GM12874 (cell line): Measurements from ENCODE around the gene EXOC7.

Experiments
- TF ChIP-seq, protein P1 (sequence below): IDR thresholded peaks from 2 replicates; pipeline ENCODE4 v1.5.1; 2011; ENCODE audit warnings: low read depth, mild to moderate bottlenecking, control low read depth, low read length, moderate library complexity; ENCODE audit not compliant: insufficient read depth

Gene EXOC7

DNA sequence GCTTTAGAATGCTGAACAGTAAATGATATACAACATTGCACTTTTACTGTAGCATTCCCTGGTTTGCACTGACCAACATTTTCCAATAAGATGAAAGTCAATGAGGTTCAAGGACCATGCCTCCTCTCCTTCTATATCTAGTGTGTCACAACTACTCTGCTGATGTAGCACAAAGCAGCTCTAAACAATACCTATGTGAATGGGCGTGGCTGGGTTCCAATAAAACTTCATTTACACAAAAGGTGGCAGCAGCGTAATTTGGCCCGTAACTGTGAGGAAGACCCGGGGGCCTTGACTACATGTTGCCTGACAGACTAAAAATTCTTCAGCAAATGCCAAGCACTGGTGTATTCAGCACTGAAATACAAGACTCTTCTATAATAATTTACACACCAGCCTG is 37.8 kb downstream of the EXOC7 start:
- TF ChIP-seq, protein P1, sequence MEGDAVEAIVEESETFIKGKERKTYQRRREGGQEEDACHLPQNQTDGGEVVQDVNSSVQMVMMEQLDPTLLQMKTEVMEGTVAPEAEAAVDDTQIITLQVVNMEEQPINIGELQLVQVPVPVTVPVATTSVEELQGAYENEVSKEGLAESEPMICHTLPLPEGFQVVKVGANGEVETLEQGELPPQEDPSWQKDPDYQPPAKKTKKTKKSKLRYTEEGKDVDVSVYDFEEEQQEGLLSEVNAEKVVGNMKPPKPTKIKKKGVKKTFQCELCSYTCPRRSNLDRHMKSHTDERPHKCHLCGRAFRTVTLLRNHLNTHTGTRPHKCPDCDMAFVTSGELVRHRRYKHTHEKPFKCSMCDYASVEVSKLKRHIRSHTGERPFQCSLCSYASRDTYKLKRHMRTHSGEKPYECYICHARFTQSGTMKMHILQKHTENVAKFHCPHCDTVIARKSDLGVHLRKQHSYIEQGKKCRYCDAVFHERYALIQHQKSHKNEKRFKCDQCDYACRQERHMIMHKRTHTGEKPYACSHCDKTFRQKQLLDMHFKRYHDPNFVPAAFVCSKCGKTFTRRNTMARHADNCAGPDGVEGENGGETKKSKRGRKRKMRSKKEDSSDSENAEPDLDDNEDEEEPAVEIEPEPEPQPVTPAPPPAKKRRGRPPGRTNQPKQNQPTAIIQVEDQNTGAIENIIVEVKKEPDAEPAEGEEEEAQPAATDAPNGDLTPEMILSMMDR = no peak

DNA sequence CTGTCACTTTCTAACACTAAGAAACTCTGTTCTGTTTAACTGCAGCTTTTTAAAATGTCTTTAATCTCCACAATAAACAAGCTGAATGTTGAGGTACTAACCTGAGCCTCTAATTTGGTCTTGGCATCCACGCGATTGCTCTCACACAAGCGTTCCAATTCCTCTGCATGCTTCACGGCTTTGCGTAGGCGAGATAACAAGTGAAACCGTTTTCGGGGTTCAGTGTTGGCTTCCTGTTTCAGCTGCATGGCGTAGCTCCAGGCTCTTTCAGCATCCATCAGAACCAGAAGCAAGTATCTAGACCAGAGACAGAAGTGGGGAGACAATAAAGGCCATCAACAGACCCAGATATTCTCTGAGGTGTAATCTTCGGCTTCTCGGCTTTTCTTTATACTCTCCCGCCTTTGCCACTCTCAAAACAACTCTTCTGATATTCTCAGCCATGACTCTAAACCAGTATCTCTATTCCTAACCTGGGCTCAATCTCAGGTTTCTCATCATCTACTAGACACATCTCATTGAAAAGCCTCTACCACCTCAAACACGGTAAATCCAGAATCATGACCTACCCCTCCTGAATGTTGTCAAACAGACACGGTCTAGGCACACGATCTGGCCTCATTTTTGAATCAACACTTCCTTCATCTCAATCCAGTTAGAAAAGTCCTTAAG is 39.6 kb downstream of the EXOC7 start:
- TF ChIP-seq, protein P1 = no peak

DNA sequence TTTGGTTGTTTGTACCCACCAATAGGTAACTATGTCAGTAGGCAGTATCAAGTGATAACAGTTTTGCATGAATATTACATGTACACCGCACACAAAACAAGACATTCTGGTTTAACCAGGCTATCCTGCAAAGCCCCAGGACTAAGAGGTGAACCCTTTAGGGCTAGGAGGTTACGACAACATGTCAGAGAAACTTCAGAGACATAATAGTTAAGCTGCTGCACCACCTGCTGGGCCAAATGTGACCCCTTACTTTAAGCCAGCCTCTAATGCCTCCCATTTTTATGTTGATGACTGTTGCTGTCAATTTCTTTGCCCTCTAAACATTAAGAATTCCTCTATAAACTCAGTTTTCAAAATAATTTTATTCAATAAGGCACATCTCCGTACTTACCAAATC is 46.7 kb downstream of the EXOC7 start:
- TF ChIP-seq, protein P1 = no peak

DNA sequence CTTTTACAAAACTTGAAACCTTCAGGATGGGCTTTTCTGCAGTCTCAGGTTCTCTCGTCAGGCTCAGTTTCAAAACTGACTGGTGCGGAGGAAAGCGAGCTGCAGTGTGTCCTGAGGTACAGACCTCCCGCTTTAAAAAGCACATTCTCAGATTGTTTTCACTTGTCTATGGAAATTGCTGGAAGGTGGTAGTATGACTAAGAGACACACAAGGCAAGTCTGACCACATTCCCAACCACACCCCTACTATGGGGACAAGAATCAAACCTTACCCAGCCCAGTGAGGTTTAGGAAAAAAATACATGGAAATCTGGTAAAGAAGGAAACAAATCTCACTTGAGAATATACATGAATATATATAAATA is 49.5 kb downstream of the EXOC7 start:
- TF ChIP-seq, protein P1 = no peak

DNA sequence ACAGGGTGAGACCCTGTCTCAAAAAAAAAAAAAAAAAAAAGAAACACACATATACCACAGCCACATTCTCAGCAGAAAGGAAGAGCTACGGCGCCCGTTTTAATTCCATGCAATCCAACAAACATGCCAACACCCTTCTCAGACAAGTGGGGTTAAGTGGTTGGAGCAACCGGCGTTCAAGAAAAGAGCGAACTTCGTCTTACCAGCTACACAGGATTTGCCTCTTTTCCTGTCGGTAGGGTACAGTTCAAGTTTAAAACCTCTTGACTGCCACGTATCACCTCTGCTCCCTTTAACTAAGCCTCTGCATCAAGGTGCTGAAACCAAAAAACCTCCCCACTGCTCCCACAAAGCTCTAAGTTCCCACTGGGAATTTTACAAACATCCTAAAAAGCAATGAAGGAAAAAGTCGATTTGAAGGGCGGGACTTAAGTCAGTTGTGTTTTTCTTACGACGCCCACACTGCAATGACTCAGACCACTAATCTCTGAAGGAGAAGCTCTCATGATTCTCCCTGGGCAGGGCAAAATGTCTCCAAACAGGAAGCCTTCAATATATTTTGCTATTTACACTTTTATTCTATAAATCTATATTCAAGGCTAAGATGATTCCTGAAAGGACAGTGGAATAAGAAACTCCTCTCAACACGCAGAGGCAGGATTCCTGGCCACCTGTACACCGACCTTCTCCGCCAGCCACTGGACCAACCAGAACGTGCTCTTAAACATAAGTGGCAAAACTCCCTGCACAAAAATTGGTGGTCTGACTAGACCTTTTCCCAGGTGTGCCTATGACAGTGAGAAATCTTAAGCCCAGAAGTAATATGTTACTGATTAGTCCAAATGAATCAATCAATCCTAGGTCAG is 50.1 kb downstream of the EXOC7 start:
- TF ChIP-seq, protein P1 = no peak

DNA sequence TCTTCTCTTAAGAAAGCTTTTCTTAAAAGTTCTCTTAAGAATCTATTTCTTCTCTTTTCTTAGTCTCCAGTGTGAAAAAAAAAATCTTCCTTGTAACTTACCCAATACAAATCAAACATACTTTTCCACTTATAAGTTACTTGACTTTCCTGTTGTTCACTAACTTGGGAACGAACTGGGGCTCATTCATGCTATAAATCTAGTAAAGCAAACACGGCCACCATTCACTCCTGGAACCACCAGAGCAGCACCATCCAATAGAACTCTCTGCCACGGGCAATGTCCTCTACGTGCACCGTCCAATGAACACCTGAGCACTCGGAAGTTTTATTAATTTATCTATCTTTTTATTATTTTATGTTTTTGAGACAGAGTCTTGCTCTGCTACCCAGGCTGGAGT is 52.0 kb downstream of the EXOC7 start:
- TF ChIP-seq, protein P1 = no peak

DNA sequence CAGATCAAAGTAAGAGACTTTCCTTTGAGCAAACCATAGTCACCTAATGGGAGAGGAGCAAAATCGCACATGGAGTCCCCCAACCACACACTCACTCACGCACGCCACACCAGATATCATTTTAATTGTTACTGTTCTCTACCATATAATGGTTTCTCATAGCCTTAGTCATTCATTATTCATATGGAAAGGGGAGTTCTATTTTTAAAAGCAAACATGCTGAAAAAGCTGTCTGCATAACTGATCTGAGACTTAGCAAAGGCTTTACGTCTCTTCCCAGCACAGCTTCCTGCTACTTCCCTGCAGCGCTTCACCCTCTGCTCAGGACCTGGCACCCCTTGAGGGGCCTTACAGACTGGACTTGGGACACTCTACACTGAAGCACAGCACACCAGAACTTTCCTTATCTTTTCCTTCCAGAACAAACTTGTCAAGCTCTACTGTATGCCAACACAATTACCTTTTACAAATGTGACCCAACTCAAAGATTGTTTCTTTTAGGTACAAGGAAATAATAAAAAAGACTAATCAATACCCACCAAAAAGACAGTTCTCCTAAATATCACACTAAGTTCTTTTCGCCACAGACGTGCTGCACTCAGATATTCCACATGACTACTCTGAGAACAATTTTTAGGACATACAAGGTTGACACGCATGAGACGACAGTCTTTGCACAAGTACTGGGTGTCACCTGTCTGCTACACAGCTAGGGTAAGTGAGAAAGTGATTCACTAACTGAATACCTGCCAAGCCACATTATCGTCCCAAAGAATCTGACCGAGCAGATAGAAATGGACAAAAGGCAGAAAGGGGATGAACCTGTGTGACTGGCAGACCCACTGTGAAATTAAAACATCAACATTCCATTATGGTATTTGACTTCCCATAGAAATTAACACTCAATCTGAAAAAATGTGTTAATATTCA is 52.8 kb downstream of the EXOC7 start:
- TF ChIP-seq, protein P1 = no peak
